Rectal smooth muscle tissue (tissue), 1 donor: ENCODE results near the gene GLTP.
"Not testable (repeated sequence)": the region's sequence is repeated elsewhere in the genome, so short reads cannot be mapped to it uniquely, and the experiment has no call there.

Experiments used
- H3K27ac ChIP-seq: one replicate; pipeline ENCODE4 v1.7.0; 2013; ENCODE audit warnings: low read depth, low read length, inconsistent platforms
- H3K27me3 ChIP-seq: one replicate; pipeline ENCODE4 v1.7.0; 2013; ENCODE audit warnings: low read length; ENCODE audit not compliant: control insufficient read depth, insufficient read depth
- H3K36me3 ChIP-seq: one replicate; pipeline ENCODE4 v1.7.0; 2013; ENCODE audit warnings: low read length; ENCODE audit not compliant: control insufficient read depth, insufficient read depth
- H3K4me1 ChIP-seq: one replicate; pipeline ENCODE4 v1.7.0; 2013; ENCODE audit warnings: low read length; ENCODE audit not compliant: control insufficient read depth, insufficient read depth
- H3K4me3 ChIP-seq: one replicate; pipeline ENCODE4 v1.7.0; 2013; ENCODE audit warnings: low read length
- H3K9ac ChIP-seq: one replicate; pipeline ENCODE4 v1.7.0; 2013; ENCODE audit warnings: low read length

GLTP gene

DNA sequence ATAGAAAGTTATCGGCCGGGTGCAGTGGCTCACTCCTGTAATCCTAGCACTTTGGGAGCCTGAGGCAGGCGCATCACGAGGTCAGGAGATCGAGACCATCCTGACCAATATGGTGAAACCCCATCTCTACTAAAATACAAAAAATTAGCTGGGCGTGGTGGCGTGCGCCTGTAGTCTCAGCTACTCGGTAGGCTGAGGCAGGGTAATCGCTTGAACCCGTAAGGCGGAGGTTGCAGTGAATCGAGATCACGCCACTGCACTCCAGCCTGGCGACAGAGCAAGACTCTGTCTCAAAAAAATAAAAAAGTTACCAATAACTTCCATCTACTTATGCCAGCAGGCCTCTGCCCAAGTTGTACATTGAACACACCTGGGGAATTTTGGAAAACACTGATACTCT is 19.0 kb upstream of the GLTP start:
- H3K9ac ChIP-seq, H3K4me1 ChIP-seq, H3K27me3 ChIP-seq: not testable (repeated sequence)
- H3K27ac ChIP-seq, result peak overlapping the region; percentile 78
- H3K4me3 ChIP-seq, result peak overlapping the region; percentile 85
- peaks cover 14% of the 10 kb centered on the region for H3K36me3 ChIP-seq

DNA sequence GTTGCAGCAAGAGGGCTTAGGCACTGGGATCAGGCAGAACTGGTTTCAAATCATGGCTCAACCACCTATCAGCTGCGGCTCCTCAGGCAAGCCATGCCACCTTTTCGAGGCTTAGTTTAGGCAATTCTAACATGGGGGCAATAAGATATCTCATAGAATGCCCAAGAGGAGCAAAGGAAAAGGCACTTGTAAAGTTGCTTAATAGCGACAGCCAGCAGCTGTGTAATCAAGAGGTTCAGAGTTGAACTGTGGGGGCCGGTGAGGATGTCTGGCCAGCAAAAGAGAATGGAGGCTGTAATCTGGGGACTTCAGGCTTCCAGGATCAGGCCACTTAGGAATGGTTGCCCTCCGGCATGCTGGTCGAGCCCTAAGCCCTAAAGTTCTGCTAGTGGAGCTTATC is 16.7 kb upstream of the GLTP start:
- Histone ChIP-seq H3K36me3 (no peaks in the 10 kb centered on the region), H3K4me3 (no peak overlapping the region), H3K4me1 (peaks cover 8% of the 10 kb centered on the region), H3K9ac (no peak overlapping the region), H3K27ac (no peak overlapping the region), H3K27me3 (no peaks in the 10 kb centered on the region)

- Histone ChIP-seq H3K9ac (no peak overlapping the region), H3K36me3 (no peaks in the 10 kb centered on the region), H3K4me1 (peaks cover 4% of the 10 kb centered on the region), H3K27ac (no peak overlapping the region), H3K4me3 (no peak overlapping the region), H3K27me3 (no peaks in the 10 kb centered on the region)
Observed at GRCh38 chr12:109896188-109896587, 15.8 kb upstream of the GLTP start.

GRCh38 chr12:109894939-109895338 is 14.6 kb upstream of the GLTP start:
- Histone ChIP-seq H3K27me3 (no peaks in the 10 kb centered on the region), H3K4me1 (no peaks in the 10 kb centered on the region), H3K27ac (no peak overlapping the region), H3K9ac (no peak overlapping the region), H3K4me3 (no peak overlapping the region), H3K36me3 (no peaks in the 10 kb centered on the region)

DNA sequence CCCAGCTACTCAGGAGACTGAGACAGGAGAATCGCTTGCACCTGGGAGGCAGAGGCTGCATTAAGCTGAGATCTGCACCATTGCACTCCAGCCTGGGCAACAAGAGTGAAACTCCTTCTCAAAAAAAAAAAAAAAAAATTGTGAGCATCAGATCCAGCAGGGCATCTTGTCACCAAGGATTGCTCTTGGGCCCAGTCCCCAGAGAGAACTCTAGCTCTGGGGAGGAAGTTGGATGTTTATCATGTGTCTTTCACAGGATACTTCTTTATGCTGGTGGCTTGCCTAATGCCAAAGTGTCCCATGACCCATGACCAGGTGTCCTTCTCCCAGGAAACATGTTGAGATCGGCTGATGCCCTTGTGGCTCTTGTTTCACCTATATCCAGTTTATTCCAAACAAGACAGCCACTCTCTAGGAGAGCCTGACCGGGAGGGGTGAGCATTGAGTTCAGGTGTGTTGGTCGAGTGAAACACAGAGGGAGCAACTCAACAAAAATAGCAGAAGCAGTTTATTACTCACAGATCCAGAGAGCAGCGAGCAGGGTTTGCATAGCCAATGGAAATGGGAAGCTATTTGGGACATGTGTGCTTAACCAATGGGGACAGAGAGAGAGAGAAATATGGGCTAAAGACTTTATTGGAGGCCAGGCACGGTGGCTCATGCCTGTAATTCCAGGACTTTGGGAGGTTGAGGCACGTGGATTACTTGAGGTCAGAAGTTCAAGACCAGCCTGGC is 13.1 kb upstream of the GLTP start:
- H3K27me3 ChIP-seq, result no peaks in the 10 kb centered on the region
- no peaks in the 10 kb centered on the region for H3K36me3 ChIP-seq
- no peak overlapping the region for H3K27ac ChIP-seq
- H3K4me3 ChIP-seq, result no peak overlapping the region
- no peaks in the 10 kb centered on the region for H3K4me1 ChIP-seq
- H3K9ac ChIP-seq, result no peak overlapping the region

- Histone ChIP-seq H3K4me1 (no peaks in the 10 kb centered on the region), H3K4me3 (no peak overlapping the region), H3K27ac (no peak overlapping the region), H3K27me3 (no peaks in the 10 kb centered on the region), H3K9ac (no peak overlapping the region), H3K36me3 (no peaks in the 10 kb centered on the region)
Observed at GRCh38 chr12:109892748-109893147, 12.4 kb upstream of the GLTP start.

GRCh38 chr12:109892165-109892715 is 11.9 kb upstream of the GLTP start:
- H3K27me3 ChIP-seq, result no peaks in the 10 kb centered on the region

GRCh38 chr12:109891731-109892130 is 11.4 kb upstream of the GLTP start:
- not testable (repeated sequence) for H3K36me3 ChIP-seq, H3K27ac ChIP-seq, H3K4me3 ChIP-seq, H3K4me1 ChIP-seq, H3K9ac ChIP-seq, H3K27me3 ChIP-seq

More at GRCh38 chr12:109892165-109892715, 11.9 kb upstream of the GLTP start:
- H3K36me3 ChIP-seq, result no peaks in the 10 kb centered on the region
- no peak overlapping the region for H3K4me3 ChIP-seq
- H3K4me1 ChIP-seq, result no peaks in the 10 kb centered on the region
- H3K9ac ChIP-seq, result no peak overlapping the region
- H3K27ac ChIP-seq, result no peak overlapping the region

DNA sequence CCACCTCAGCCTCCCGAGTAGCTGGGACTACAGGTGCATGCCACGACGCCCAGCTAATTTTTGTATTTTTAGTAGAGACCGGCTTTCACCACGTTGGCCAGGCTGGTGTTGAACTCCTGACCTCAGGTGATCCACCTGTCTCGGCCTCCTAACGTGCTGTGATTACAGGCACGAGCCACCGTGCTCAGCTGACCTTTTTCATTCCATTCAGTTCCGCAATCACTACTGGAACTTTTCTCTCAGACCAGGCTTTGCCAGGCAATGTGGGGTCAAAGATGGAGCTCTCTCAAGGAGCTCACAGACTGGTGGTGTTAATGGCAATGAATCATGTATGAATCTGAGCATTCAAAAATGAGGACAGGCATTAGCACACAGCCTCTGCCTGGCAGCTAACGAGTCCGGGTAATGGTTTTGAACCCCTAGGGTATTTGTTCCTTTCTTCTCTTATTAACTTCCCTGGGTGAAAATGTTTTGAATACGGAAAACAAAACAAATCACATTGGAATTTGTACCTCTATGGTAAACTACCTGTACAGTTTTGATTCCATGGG is 10.4 kb upstream of the GLTP start:
- H3K27me3 ChIP-seq, result no peaks in the 10 kb centered on the region
- no peak overlapping the region for H3K4me3 ChIP-seq
- no peaks in the 10 kb centered on the region for H3K36me3 ChIP-seq
- no peaks in the 10 kb centered on the region for H3K4me1 ChIP-seq
- H3K27ac ChIP-seq, result no peak overlapping the region
- H3K9ac ChIP-seq, result no peak overlapping the region

DNA sequence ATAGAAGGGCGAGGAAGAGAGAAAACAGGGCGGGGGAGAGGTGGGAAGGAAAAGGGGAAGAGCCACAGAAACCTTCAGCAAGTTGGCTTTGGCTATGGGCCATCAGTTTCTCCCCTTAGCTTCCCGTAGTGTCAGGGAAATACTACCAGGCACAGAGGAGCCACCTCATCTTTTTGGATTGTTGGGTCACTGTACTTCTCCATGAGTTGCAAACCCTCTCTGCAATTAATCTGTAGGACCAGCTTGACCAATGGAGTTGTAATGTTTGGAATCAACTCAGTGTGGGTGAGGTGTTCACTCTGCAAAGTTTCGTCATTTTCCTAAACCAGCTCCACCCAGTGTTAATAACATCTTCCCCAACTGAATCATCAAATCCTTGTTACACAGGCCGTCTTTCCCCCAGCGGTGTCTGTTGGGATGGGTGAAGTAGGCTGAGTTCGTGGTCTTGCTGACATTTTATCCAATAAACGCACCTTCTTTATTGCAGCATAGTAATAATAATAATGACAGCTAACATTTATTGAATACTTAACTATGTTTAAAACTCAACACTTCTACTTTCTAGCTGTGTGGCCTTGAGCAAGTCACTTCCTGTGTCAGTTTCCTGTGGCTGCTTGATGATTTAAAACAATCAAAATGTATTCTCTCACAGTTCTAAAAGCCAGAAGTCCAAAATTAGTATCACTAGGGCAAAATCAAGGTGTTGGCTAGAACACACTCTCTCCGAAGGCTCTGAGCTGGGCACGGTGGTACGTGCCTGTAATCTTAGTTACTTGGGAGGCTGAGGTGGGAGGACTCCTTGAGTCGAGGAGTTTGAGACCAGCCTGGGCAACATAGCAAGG is 8.1 kb upstream of the GLTP start:
- no peaks in the 10 kb centered on the region for H3K4me1 ChIP-seq
- H3K27ac ChIP-seq, result no peak overlapping the region
- no peak overlapping the region for H3K4me3 ChIP-seq
- no peaks in the 10 kb centered on the region for H3K36me3 ChIP-seq
- H3K9ac ChIP-seq, result no peak overlapping the region
- no peaks in the 10 kb centered on the region for H3K27me3 ChIP-seq

GRCh38 chr12:109885616-109886015 is 5.3 kb upstream of the GLTP start:
- H3K4me1 ChIP-seq, result no peaks in the 10 kb centered on the region
- no peaks in the 10 kb centered on the region for H3K36me3 ChIP-seq
- no peaks in the 10 kb centered on the region for H3K27me3 ChIP-seq
- H3K27ac ChIP-seq, result no peak overlapping the region
- no peak overlapping the region for H3K9ac ChIP-seq
- H3K4me3 ChIP-seq, result no peak overlapping the region

- Histone ChIP-seq H3K27ac (no peak overlapping the region), H3K4me3 (no peak overlapping the region), H3K36me3 (no peaks in the 10 kb centered on the region), H3K4me1 (peaks cover 8% of the 10 kb centered on the region), H3K27me3 (no peaks in the 10 kb centered on the region), H3K9ac (no peak overlapping the region)
Observed at GRCh38 chr12:109883461-109883860, 3.1 kb upstream of the GLTP start.
